HG03045 (cell line): ENCODE results near the gene ARHGAP6.
"Not testable (repeated sequence)": the region's sequence is repeated elsewhere in the genome, so short reads cannot be mapped to it uniquely, and the experiment has no call there.

ENCODE experiments used
- ATAC-seq: cut with Tn5 transposase; IDR thresholded peaks from one replicate; pipeline ENCODE4 v1.9.1; 2021; ENCODE audit warnings: mild to moderate bottlenecking, moderate library complexity; ENCODE audit not compliant: unreplicated experiment

The ARHGAP6 gene

DNA sequence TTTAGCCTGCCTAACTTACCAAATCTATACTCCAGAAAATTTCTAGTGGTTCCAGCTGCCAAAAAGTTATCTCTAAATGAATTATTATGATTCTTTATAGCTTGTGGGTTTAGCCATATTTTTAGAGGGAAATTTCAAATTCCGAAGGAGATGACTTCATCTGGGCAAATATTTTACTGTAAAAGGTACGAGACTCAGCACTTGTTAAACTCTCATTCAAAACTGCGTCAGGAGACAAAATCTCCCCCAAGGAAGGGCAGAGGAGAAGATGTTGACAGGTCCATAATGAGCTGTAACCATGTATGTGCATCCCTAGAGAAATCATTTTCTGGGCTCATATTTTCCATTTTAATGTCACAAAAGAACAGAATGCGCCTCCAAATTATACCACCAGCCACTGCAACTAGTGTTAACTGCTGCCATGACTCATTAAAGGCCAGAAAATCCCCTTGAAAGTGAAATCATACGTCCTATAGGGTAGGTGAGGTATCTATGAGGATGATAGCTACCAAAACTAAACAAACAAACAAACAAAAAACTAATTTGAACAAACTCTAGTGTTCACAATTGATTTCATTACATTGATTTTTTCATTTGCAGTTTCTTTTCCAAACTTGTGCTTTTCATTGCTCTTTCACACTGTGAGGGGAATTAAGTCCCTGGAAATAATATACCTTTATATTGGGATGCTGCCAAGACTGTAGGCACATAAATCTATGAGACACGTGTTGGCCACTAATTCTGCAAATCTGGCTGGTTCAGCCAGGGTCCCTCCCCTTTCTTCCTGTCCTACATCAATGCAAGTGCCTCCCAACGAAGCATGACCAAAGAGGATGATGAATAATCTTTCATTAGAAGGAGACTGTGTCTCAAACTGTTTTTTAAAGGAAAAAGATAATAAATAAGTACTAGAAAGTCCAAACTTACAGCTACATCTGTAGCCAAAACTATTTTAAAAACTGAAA lies 85.8 kb downstream of the ARHGAP6 start:
- no peak for ATAC-seq

DNA sequence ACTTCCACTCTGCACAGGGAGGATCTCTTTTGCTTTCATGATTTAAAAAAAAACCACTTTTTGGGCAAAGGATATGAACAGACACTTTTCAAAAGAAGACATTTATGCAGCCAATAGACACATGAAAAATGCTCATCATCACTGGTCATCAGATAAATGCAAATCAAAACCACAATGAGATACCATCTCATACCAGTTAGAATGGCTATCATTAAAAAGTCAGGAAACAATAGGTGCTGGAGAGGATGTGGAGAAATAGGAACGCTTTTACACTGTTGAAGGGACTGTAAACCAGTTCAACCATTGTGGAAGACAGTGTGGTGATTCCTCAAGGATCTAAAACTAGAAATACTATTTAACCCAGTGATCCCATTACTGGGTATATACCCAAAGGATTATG lies 87.4 kb downstream of the ARHGAP6 start:
- not testable (repeated sequence) for ATAC-seq

DNA sequence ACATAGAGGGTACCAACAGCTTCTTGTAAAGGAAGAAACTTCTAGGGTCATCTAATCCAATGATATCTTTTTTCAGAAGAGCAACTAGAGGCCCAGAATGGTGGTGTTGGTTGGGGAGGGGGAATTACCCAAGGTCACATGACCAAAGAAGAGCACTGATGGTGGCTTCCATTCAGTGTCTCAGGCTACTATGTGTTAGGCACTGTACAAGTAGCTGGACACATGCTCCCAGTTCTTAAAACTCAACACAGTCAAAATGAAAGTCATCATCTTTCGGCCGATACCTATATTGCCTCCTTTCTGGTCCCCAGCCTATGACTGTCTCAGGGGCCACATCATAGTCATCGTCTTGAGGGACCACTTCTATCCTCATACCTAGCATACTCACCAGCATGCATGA lies 88.1 kb downstream of the ARHGAP6 start:
- ATAC-seq = no peak

DNA sequence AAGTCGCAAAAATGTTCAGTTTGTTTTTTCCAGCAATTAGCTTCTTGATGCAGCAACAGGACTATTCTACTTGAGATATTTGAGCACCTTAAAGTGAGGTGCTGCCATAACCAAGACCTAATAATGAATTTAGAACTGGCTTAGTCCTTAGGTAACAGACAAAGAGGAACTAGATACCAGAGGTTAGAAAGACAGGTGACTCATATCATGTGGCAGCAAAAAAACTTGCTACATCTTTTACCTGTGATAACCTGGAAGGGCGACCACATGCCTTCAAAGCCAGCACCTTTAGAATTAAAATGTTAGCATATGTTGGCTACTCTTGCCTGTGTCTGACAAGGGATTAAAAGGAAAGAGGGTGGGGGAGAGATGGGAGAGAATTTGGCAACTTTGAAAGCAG lies 90.4 kb downstream of the ARHGAP6 start:
- no peak for ATAC-seq

DNA sequence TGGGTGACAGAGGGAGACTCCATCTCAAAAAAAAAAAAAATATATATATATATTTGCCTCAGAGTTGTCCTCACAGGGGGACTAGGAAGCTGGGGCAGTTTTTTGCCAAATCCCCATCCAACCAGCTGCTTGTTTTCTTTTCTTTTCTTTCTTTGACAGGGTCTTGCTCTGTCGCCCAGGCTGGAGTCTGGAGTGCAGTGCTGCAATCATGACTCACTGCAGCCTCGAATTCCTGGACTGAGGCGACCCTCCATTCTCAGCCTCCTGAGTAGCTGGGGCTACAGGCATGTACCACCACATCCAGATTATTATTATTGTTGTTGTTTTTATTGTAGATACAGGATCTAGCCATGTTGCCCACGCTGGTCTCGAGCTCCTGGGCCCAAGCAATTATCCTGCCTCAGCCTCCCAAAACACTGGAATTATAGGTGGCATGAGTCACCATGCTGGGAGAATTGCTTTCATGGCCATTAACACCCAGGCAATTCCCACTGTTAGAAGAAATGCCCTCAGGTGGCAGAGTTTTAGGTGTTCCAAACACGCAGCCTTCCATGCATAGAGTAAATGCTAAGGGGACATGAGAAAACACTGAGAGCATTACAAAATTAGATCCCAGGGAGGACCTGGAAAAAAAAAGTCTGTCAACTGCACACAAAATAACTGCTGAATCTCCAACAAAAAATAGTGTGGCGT lies 98.0 kb downstream of the ARHGAP6 start:
- no peak for ATAC-seq

DNA sequence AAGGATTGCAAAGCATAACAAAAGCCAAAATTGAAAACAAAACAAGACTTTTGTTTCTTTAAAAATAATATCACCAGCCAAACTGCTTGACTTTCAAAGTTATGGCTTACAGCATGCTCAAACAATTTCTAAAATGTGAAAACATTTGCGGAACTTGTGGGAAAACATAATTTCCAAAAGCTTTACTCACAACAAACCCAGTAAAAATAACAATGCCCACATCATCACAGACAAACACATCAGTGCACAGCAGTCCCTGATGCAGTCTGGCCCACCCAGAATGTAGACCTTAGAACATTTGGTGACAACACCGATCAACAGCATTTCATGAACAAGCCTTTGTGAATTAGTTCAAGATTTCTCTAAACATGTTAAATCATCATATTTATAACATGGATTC lies 98.9 kb downstream of the ARHGAP6 start:
- no peak for ATAC-seq

DNA sequence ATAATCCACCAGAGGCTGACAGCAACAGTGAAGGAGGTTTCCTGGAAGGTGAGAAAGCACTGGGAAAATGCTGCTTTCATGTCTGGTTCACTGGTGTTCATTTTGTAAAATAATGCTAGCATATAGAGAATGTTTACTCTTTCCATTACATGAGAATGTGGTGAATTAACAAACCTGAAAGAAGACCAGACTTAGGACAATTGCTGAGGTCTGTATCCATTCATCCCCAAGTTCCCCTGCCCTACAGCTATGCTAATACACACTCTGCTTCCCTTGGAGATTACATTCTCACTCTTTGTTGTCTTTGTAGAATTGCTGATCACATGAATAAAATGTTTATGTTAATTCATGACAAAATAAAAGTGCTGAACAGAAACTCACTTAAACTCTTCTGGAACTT lies 99.5 kb downstream of the ARHGAP6 start:
- no peak for ATAC-seq

DNA sequence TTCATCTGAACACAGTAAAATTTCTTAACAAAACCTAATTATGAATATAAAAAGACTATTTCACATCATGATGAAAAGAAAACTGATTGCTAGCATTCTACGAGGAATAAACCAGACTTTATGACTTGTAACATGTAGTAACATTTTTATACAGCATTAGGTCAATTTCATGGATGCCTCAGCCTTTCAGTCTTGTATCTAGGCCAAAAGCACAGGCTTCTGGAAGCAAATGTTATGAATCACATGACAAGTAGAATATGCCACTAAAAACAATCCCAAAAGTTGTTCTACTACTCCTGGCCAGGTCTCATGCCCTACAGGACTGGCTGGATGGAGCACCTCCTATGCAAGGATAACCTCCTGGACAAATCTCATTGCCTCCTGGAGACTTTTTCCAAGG lies 101.2 kb downstream of the ARHGAP6 start:
- no peak for ATAC-seq

DNA sequence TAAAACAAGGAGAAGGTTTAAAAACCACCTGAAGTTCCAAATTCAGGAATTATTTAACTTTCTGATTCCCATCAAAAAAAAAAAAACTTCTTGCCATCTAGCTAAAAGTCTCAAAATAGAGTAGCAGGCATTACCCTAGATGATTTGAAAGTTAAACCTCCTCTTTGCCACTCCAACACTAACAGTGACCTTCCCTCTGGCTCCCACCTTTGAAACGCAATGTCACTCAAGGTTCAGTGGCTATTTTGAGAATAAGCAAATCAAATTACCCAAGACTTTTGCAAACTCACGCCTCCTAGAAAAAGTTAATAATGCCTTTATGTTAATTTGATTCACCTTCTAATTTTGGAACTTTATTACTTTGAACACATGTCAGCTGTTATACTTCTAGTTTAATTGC lies 103.2 kb downstream of the ARHGAP6 start:
- ATAC-seq = no peak

DNA sequence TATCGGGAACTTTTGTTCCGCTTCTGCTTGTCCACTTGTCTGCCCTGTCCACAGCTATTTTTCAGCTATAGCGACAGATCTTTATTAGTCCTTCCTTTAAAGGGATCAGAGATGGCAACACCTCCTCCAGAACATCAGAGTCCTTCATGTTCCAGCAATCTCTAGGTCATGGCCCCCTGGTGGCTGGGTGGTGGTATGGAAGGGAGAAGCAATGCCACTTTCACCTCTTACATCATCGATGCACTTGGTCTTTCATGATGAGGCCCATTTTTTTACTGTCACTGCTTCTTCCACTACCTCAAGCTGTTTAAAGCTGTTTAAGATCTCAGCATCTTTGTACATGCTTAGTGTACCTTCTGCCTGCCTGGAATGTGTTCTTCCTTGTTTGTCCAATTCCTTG lies 106.7 kb downstream of the ARHGAP6 start:
- peak; percentile 52 for ATAC-seq

DNA sequence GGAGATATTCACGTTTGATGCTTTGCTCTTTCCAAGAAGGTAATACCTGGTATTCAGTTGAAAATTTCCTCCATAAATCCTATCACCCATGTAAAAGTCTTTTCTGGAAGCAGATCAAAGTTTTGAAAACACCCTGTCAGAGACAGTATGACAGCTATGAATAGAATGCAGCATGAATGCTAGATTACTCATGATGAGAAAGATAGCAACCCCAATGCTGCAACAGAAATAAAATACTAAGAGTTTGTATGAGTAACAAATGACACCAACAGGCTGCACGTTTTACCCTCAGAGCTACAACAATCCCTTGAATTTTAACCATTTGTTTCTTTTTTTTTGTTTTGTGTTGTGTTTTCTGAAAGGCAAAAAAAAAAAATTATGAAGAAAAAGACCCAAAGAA lies 108.6 kb downstream of the ARHGAP6 start:
- ATAC-seq = no peak

DNA sequence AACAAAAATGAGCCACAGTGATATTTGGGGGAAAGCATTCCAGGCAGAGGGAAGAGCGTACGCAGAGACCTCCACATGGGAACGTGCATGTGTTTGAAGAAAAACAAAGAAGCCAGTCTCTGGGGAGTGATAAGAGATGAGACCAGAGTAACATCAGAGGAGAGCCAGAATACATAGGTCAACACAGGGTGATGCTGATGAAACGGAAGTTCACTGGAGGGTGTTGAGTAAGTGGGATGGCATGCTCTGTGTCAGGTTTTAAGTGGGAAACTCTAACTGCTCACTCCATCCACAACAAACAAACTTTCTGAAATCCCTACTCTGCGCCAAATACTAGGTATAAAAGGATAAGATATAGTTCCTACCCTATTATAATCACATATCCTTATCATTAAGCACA lies 110.0 kb downstream of the ARHGAP6 start:
- no peak for ATAC-seq

DNA sequence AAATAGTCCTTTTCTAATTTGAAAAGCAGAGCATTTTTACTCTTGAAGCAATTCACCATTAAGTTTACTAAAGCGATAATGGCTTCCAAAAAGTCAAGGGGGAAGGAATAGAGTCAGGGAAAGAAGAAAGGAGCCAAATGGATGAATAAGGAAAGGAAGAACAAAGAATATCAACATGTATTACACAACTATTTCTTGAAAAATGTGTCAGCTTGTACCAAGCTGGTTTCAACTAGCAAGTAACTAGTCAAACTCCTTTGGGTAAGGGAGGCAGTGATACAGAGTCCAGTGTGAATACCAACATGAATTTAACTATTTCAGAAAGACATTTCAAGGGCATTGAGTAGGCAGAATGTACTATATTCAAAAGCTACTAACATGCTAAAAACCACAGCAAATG lies 112.1 kb downstream of the ARHGAP6 start:
- ATAC-seq = no peak

DNA sequence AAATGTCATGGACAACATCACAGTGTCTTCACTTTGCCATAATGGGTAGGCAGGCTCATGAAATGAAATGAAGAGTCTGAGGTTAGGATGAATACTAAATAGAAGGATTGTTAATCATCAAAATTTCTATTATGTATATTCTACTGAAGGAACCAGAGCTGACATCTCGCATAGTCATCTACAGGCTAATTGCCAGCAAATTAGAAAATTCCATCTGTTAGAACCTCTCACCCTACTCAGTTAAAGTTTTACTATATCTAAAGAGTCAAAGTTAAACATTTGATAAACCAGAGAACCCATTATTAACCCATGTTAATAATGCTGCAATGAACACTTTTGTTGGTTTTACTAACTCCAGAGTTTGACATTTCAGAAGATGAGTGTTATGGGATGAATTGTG lies 114.6 kb downstream of the ARHGAP6 start:
- ATAC-seq = no peak

DNA sequence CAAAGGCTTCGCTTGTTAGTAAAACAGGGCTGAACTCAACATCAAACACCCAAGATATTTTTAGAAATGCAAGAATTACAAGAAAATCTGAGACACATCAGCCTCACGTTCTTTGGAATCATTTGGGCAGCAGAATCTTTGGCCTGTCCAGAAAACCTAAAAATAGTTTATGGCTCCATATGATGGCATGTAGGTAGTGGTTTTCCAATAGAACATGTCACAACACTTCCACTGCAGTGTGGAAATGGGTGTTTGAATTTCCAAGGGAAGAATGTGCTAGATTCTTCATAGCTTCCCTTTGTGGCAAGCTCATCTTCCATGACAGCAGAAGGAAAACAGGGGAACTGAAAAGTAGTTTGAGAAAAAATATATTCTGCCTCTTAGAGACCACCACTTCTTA lies 118.8 kb downstream of the ARHGAP6 start:
- no peak for ATAC-seq

DNA sequence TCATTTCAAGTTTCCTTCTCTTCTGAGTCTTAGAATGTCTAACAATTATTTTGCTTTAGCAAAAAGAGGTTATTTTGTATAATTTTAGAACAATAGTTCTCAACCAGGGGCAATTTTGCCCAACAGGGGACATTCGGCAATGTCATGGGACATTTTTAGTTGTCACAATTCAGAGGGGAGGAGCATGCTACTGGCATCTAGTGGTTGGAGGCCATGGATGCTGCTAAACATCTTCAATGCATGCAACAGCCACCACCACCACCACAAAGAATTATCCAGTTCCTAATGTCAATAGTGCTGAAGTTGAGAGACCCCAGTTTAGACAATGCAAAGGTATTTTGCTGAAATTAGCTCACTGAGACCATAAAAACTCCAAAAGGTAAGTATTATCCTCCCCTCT lies 122.5 kb downstream of the ARHGAP6 start:
- no peak for ATAC-seq

DNA sequence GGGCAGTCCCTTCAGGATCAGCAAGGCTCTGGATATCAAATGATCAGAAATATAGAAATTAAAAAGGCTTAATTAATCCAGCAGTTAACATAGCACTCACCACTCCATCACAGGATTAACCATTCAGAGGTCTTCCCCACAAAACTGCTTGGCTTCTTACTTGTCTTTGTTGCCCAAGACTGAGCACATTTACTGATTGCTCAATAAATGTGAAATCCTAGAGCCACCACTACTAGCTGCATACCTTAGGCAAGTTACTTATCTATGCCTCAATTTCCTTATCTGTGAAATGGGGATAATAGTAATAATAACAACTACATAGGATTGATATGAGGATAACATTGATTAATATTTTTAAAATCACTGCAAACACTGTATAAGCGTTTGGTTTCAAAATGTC lies 124.2 kb downstream of the ARHGAP6 start:
- no peak for ATAC-seq

DNA sequence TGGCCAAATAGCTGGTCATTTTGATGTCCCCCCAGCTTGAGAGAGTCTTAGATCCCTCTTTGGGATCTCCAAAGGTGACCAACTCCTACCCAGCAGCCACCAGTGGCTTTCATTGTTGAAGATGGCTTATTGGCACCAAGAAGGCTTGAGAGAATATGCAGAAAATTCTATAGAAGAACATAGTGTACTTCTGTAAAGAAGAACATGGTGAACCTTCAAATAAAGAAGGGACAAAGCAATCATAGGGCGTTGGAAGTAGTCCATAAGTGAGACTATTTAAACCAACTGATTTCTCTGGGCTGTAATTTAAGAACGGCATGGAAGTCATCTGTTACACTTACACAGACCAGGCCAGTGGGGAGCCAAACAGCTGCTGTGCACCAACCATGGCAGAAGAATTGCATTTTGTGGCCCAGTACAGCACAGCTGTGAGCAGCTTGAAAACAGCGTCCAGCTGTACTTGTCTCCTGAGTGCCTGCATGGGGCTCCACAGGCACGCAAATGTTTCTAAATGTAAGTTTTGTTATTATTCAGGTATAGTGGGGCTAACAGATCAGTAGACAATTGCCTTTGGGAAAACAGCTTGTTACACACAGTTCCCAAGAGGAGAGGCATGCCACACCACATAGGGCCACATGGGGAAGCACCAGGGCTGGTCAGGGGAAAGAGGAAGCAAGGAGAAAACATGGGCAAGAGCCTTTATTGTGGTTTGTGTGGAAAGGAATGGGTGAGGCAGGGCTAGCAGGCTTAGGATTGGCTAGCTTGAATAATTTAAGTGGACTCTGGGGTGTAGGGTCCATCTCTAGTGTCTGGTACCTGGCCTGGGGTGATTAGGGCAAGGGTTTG lies 125.0 kb downstream of the ARHGAP6 start:
- peak; percentile 90 for ATAC-seq

DNA sequence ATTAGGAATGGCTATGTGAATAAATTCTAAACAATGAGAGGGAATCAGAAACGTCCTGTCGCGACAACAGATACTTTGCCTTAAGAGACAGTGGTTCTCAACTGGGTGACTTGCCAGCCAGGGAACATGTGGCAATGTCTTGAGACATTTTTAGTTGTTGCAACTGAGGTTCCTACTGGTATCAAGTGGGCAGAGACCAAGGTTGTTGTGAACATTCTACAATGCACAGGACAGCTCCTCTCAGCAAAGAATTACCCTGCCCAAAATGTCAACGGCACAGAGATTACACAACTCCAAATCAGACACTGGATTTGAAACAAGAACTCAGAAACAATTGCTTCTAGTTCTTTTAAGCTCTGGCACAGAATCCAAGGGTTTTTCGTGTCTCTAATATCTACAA lies 128.6 kb downstream of the ARHGAP6 start:
- ATAC-seq = no peak

DNA sequence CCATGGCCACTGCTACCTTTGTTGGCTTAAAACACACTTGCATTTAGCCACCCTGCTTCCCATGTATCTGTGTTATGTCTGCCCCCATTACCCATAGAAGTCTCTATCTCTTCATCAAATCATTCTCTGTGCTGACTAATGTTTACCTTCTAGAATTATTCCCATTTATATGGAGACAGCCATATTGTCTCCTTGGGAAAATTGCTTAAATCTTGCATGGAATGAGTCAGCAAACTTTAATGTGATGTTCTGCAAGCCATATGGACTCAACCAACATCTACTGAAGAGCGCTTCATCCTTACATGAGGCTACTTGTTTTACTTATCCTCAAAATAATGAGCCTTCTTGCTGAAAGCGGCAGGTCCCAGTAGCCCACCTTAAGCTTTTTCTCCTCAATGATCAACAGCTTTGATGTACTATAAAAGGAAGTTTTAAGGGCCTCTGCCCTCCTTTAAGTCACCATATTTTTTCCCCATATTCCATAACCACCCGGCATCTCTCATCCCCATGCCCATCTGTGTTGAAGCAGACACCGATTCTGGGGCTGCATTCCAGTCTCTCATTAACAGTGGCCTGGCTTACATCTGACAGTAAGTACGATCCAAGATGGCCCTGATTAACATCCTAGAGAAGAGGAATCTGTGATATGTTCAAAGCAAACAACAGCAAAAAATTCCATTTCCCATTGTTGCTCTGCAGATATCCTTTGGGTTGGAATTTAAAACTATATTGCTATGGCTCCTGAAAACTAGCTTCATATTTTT lies 130.4 kb downstream of the ARHGAP6 start:
- ATAC-seq = no peak

DNA sequence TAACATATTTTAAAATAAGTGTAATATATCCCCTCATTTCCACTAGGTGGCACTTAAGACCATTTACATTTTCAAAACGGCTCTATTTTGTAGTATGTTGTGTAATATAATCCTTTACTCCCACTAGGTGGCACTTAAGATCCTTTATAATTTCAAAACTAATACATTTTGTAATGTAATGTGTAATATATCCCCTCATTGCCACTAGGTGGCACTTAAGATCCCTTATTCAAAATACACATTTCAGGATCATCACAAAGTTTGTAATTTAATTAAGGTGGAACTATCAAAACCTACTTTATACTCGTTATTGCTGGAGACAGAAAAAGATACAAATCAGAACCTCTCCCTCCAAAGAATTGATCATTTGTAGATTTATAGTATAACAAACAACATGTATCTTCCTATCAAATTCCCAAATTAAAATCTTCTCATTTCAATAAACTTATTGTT lies 132.5 kb downstream of the ARHGAP6 start:
- ATAC-seq = peak; percentile 83
